Loucy (cell line): Measurements from ENCODE around the gene ZNF562.
"Not testable (repeated sequence)": the region's sequence is repeated elsewhere in the genome, so short reads cannot be mapped to it uniquely, and the experiment has no call there.

ENCODE experiments used
- H2AFZ ChIP-seq: fragments of 200-600 bp; sonication (generic); 2 replicates; pipeline ENCODE4 v1.6.0; 2016; ENCODE audit warnings: antibody characterized with exemption, mild to moderate bottlenecking, low read length, moderate library complexity
- H3F3A ChIP-seq: fragments of 200-600 bp; 2 replicates; pipeline ENCODE4 v1.6.0; 2016; ENCODE audit warnings: antibody characterized with exemption, low read depth, mild to moderate bottlenecking
- H3K27me3 ChIP-seq: fragments of 200-600 bp; sonication (generic); 2 replicates; pipeline ENCODE4 v1.6.1; 2014; ENCODE audit warnings: low read length, mild to moderate bottlenecking; ENCODE audit not compliant: insufficient read depth, poor library complexity, severe bottlenecking
- H3K36me3 ChIP-seq: fragments of 200-600 bp; sonication (generic); 2 replicates; pipeline ENCODE4 v1.6.1; 2016; ENCODE audit warnings: low read length; ENCODE audit not compliant: insufficient read depth
- H3K4me1 ChIP-seq: fragments of 200-600 bp; sonication (generic); 2 replicates; pipeline ENCODE4 v1.5.1; 2014; ENCODE audit warnings: low read length, mild to moderate bottlenecking; ENCODE audit not compliant: insufficient read depth, poor library complexity, severe bottlenecking
- H3K4me2 ChIP-seq: fragments of 200-600 bp; sonication (generic); 2 replicates; pipeline ENCODE4 v1.6.0; 2014; ENCODE audit warnings: antibody characterized with exemption, low read length, low read depth, mild to moderate bottlenecking; ENCODE audit not compliant: poor library complexity, severe bottlenecking
- H3K4me3 ChIP-seq: fragments of 200-600 bp; sonication (generic); 2 replicates; pipeline ENCODE4 v1.5.1; 2014; ENCODE audit warnings: low read length, mild to moderate bottlenecking, mixed read lengths; ENCODE audit not compliant: poor library complexity, severe bottlenecking
- H3K79me2 ChIP-seq: fragments of 200-600 bp; sonication (generic); 2 replicates; pipeline ENCODE4 v1.6.1; 2014; ENCODE audit warnings: low read length; ENCODE audit not compliant: insufficient read depth
- H3K9ac ChIP-seq: fragments of 200-600 bp; sonication (generic); 2 replicates; pipeline ENCODE4 v1.6.0; 2014; ENCODE audit warnings: mild to moderate bottlenecking, low read depth, low read length, moderate library complexity; ENCODE audit not compliant: poor library complexity, severe bottlenecking
- H3K9me2 ChIP-seq: fragments of 200-600 bp; sonication (generic); replicated peaks from 2 replicates; pipeline ENCODE4 v1.6.1; 2016; ENCODE audit warnings: low read depth, low read length, mixed read lengths
- H3K9me3 ChIP-seq: fragments of 200-600 bp; sonication (generic); 2 replicates; pipeline ENCODE4 v1.6.1; 2014; ENCODE audit warnings: mild to moderate bottlenecking, antibody characterized with exemption, low read length, low read depth; ENCODE audit not compliant: insufficient read depth
- H4K20me1 ChIP-seq: fragments of 200-600 bp; sonication (generic); 2 replicates; pipeline ENCODE4 v1.6.0; 2014; ENCODE audit warnings: antibody characterized with exemption, low read length, mild to moderate bottlenecking; ENCODE audit not compliant: insufficient read depth, poor library complexity, severe bottlenecking
- EZH2phosphoT487 ChIP-seq: fragments of 200-600 bp; IDR thresholded peaks from 2 replicates; pipeline ENCODE4 v1.6.1; 2018; ENCODE audit warnings: antibody characterized with exemption, mild to moderate bottlenecking, moderate library complexity, borderline replicate concordance
- TF ChIP-seq, protein P1 (sequence below): fragments of 200-600 bp; sonication (generic); conservative IDR thresholded peaks from 2 replicates; pipeline ENCODE4 v1.5.1; 2014; ENCODE audit warnings: mild to moderate bottlenecking, antibody characterized with exemption, low read length

Gene ZNF562

DNA sequence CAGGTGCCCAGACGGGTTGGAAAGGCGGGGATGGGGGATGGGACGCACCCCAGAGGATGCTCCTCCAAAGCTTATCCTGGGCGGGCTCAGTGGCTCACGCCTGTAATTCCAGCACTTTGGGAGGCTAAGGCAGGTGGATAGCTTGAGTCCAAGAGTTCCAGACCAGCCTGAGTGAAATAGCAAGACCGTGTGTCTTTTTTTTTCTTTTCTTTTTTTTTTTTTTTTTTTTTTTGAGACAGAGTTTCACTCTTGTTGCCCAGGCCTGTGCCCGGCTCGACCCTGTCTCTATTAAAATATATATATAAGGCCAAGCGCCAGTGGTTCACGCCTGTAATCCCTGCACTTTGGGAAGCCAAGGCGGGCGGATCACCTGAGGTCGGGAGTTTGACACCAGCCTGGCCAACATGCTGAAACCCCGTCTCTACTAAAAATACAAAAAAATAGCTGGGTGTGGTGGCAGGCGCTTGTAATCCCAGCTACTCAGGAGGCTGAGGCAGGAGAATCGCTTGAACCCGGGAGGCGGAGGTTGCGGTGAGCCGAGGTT lies 530 bp upstream of the ZNF562 start:
- not testable (repeated sequence) for H3K9me2 ChIP-seq, H3K79me2 ChIP-seq, H3F3A ChIP-seq, H3K36me3 ChIP-seq, H4K20me1 ChIP-seq, H3K9me3 ChIP-seq, H3K4me1 ChIP-seq, H3K27me3 ChIP-seq
- Histone ChIP-seq H3K4me3 (peak overlapping the region; percentile 84), H2AFZ (peak overlapping the region; percentile 85), H3K9ac (peak overlapping the region; percentile 79), H3K4me2 (peak overlapping the region; percentile 51)

DNA sequence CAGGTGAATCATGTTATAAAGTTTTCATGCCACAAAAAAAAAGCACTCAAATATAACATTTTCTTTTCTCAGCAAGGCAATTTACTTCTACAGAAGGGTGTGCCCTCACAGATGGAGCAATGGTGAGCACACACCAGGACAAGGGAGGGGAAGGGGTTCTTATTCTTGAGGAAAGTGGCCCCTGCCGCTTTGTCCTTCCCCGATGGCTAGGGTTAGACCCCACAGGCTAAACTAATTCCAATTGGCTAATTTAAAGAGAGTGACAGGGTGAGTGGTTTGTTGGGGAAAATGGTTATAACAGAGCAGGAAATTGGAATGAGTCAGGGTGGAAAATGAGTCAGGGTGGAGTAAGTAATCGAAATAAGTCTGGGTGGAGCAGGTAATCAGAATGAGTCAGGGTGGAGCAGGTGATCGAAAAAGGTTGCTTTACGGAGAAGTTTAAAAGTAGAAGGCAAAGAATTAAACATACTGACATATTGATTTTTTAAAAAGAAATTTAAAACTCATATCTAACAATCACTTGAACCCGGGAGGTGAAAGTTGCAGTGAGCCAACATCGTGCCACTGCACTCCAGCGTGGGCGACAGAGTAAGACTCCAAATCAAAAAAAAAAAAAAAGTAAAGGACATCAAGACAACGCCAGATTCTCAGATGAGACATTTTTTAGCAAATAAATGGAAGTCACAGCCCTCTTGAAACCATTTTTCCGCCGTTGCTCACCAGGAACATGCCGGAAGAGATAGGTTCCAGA lies 813 bp downstream of the ZNF562 start:
- no peaks in the 10 kb centered on the region for H3F3A ChIP-seq
- H3K4me3 ChIP-seq = peak overlapping the region; percentile 84
- no peaks in the 10 kb centered on the region for H3K36me3 ChIP-seq
- peak overlapping the region; percentile 79 for H3K9ac ChIP-seq
- H2AFZ ChIP-seq = peak overlapping the region; percentile 85
- TF ChIP-seq, protein P1, sequence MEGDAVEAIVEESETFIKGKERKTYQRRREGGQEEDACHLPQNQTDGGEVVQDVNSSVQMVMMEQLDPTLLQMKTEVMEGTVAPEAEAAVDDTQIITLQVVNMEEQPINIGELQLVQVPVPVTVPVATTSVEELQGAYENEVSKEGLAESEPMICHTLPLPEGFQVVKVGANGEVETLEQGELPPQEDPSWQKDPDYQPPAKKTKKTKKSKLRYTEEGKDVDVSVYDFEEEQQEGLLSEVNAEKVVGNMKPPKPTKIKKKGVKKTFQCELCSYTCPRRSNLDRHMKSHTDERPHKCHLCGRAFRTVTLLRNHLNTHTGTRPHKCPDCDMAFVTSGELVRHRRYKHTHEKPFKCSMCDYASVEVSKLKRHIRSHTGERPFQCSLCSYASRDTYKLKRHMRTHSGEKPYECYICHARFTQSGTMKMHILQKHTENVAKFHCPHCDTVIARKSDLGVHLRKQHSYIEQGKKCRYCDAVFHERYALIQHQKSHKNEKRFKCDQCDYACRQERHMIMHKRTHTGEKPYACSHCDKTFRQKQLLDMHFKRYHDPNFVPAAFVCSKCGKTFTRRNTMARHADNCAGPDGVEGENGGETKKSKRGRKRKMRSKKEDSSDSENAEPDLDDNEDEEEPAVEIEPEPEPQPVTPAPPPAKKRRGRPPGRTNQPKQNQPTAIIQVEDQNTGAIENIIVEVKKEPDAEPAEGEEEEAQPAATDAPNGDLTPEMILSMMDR = no peak
- no peak for TF ChIP-seq EZH2phosphoT487
- H3K79me2 ChIP-seq = peaks cover 9% of the 10 kb centered on the region; the same call in 1 of the 2 replicates
- peaks cover 3% of the 10 kb centered on the region; the same call in 1 of the 2 replicates for H3K9me3 ChIP-seq
- no peaks in the 10 kb centered on the region for H3K4me1 ChIP-seq
- no peaks in the 10 kb centered on the region for H3K27me3 ChIP-seq
- H3K9me2 ChIP-seq = no peaks in the 10 kb centered on the region
- peak overlapping the region; percentile 51 for H3K4me2 ChIP-seq
- H4K20me1 ChIP-seq = no peaks in the 10 kb centered on the region

DNA sequence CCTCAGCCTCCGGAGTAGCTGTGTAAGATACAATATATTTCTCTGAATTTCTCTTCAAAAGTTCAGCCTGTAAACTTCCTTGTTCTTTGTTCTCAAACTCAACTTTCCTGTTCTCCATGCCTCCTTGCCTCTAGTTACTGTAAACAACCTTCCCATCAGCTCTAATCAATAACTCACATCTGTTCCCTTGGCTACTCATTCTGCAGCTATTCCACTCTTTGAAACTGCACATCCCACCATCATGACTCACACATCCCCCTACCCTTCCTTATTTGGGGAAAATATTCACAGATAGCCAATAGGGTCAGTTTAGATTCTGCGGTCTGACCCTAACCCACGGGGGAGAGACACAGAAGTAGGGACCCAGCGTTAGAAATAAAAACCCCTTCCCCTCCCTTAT lies 2.0 kb downstream of the ZNF562 start:
- no peaks in the 10 kb centered on the region for H3F3A ChIP-seq
- H3K4me2 ChIP-seq = no peak overlapping the region

More for the DNA sequence above, 2.0 kb downstream of the ZNF562 start:
- H3K9ac ChIP-seq = no peak overlapping the region
- no peak for TF ChIP-seq EZH2phosphoT487
- TF ChIP-seq, protein P1 = no peak
- H3K9me3 ChIP-seq = peaks cover 3% of the 10 kb centered on the region; the same call in 1 of the 2 replicates
- no peaks in the 10 kb centered on the region for H3K4me1 ChIP-seq
- no peak overlapping the region for H2AFZ ChIP-seq
- H3K27me3 ChIP-seq = no peaks in the 10 kb centered on the region
- no peaks in the 10 kb centered on the region for H3K9me2 ChIP-seq
- no peak overlapping the region for H3K4me3 ChIP-seq
- no peaks in the 10 kb centered on the region for H4K20me1 ChIP-seq
- H3K36me3 ChIP-seq = no peaks in the 10 kb centered on the region
- peaks cover 13% of the 10 kb centered on the region; the same call in 1 of the 2 replicates for H3K79me2 ChIP-seq
